ENCODE measurements around the gene SEH1L. TPM values are rescaled to one million over a fixed set of nuclear protein-coding genes. Genes with fewer than 3 reads are reported as not detected.

SEH1L gene
- total RNA-seq, 1 experiment from 2014 or later, result 61.2 TPM

DNA sequence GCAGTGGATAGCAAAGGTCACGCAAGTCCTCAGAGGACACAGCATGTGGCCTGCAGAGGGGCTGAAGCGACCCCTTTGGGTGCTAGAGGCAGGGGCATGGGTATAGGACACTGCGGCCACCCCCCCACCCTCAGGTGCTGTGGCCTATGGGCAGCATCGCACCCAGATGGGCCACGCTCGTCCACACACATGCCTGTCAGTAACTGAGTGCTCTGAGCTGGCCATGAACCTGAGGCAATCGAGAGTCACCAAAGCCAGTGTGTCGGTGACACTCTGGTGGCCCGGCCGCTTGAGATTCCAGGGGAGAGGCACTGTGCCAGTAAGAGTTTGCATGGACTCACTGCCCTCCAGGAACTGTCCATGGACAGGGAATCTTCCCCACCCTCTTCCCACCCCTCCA is 41.0 kb upstream of the SEH1L start:
- Mint-ChIP-seq H3K4me1 (ENCODE audit: low read depth, unreplicated experiment) (no peaks in the 10 kb centered on the region), H3K36me3 (ENCODE audit: insufficient read depth, unreplicated experiment) (no peaks in the 10 kb centered on the region), H3K4me3 (ENCODE audit: low read depth, unreplicated experiment) (no peak overlapping the region), H3K27ac (ENCODE audit: unreplicated experiment) (no peak overlapping the region), H3K27me3 (ENCODE audit: unreplicated experiment) (peaks cover 24% of the 10 kb centered on the region), H3K9me3 (ENCODE audit: low read depth, unreplicated experiment) (peaks cover 2% of the 10 kb centered on the region)
- TF ChIP-seq, protein P1, sequence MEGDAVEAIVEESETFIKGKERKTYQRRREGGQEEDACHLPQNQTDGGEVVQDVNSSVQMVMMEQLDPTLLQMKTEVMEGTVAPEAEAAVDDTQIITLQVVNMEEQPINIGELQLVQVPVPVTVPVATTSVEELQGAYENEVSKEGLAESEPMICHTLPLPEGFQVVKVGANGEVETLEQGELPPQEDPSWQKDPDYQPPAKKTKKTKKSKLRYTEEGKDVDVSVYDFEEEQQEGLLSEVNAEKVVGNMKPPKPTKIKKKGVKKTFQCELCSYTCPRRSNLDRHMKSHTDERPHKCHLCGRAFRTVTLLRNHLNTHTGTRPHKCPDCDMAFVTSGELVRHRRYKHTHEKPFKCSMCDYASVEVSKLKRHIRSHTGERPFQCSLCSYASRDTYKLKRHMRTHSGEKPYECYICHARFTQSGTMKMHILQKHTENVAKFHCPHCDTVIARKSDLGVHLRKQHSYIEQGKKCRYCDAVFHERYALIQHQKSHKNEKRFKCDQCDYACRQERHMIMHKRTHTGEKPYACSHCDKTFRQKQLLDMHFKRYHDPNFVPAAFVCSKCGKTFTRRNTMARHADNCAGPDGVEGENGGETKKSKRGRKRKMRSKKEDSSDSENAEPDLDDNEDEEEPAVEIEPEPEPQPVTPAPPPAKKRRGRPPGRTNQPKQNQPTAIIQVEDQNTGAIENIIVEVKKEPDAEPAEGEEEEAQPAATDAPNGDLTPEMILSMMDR (IDR thresholded peaks at IDR 0.05; ENCODE audit: unreplicated experiment), result no peak
- DNase-seq, result no peak
- CTCF ChIA-PET, result interaction anchor here (0.5 kb wide), 1 partner anchor 17 kb away, joined by 4 read pairs; no protein-coding TSS in a partner anchor
- no TSS peak for BruUV-seq (replicated peaks)
- intact Hi-C loops (cut with micrococcal nuclease; ENCODE audit: unreplicated experiment), result no loop called here

DNA sequence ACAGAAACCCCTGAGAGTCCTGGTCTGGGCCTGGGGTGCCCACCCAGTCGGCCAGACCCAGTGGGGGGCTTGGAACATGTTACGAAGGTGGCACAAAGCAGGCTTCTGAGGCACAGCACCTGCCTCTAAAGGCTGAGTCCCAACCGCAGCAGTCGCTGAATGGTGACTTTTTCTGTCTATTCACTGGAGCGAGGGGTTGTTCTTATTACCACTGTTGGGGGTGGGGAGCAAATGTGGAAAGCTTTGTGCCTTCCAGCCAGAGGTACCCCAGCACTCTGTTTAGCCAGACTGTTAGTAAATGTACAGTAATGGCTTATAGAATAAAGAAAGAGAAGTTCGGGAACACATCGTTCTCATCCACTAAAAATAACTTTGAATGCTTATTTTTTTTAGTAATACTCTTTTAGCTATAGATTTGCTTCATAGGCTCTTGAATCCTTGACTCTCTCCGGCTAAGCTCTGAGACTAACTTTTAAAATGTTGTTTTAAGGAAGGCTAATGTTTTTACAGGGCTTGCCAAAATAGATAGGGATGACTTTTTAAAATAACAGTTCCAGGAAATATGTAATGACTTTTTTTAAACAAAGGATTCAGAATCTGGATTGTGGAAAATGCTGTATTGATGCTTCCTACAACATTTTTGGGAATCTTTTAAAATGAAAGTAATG is 40.4 kb upstream of the SEH1L start:
- intact Hi-C loops (cut with micrococcal nuclease; ENCODE audit: unreplicated experiment), result no loop called here
- Mint-ChIP-seq H3K27ac (ENCODE audit: unreplicated experiment) (no peak overlapping the region), H3K4me3 (ENCODE audit: low read depth, unreplicated experiment) (no peak overlapping the region)

DNA sequence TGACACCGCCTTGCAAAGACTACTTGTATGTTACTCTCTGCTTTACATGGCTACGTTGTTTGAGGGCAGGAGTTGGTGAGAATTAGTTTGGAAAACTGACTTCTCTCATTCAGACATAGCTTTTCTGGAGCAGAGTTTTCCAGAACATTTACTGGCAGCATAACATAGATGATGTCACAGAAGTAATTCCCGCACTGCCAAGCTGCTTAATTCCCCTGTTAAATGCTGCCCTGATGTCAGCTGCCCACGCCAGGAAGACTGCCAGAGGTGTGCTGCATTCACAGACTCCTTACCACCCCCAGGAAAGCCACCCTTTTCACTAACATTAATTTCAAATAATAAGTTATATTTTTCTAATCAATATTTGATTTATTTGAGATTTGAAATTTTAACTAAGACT is 39.1 kb upstream of the SEH1L start:
- Mint-ChIP-seq H3K4me1 (ENCODE audit: low read depth, unreplicated experiment) (no peaks in the 10 kb centered on the region), H3K9me3 (ENCODE audit: low read depth, unreplicated experiment) (no peaks in the 10 kb centered on the region), H3K4me3 (ENCODE audit: low read depth, unreplicated experiment) (no peak overlapping the region), H3K36me3 (ENCODE audit: insufficient read depth, unreplicated experiment) (no peaks in the 10 kb centered on the region), H3K27me3 (ENCODE audit: unreplicated experiment) (peaks cover 15% of the 10 kb centered on the region), H3K27ac (ENCODE audit: unreplicated experiment) (no peak overlapping the region)
- CTCF ChIA-PET, result no interaction called here
- BruUV-seq (replicated peaks), result no TSS peak
- TF ChIP-seq, protein P1 (IDR thresholded peaks at IDR 0.05; ENCODE audit: unreplicated experiment), result no peak
- intact Hi-C loops (cut with micrococcal nuclease; ENCODE audit: unreplicated experiment), result no loop called here
- no peak for DNase-seq

More for the DNA sequence above, 40.4 kb upstream of the SEH1L start:
- CTCF ChIA-PET, result no interaction called here
- TF ChIP-seq, protein P1 (IDR thresholded peaks at IDR 0.05; ENCODE audit: unreplicated experiment), result no peak
- Mint-ChIP-seq H3K27me3 (ENCODE audit: unreplicated experiment) (peaks cover 18% of the 10 kb centered on the region), H3K4me1 (ENCODE audit: low read depth, unreplicated experiment) (no peaks in the 10 kb centered on the region), H3K36me3 (ENCODE audit: insufficient read depth, unreplicated experiment) (no peaks in the 10 kb centered on the region), H3K9me3 (ENCODE audit: low read depth, unreplicated experiment) (peaks cover 2% of the 10 kb centered on the region)
- no peak for DNase-seq
- BruUV-seq (replicated peaks), result no TSS peak

DNA sequence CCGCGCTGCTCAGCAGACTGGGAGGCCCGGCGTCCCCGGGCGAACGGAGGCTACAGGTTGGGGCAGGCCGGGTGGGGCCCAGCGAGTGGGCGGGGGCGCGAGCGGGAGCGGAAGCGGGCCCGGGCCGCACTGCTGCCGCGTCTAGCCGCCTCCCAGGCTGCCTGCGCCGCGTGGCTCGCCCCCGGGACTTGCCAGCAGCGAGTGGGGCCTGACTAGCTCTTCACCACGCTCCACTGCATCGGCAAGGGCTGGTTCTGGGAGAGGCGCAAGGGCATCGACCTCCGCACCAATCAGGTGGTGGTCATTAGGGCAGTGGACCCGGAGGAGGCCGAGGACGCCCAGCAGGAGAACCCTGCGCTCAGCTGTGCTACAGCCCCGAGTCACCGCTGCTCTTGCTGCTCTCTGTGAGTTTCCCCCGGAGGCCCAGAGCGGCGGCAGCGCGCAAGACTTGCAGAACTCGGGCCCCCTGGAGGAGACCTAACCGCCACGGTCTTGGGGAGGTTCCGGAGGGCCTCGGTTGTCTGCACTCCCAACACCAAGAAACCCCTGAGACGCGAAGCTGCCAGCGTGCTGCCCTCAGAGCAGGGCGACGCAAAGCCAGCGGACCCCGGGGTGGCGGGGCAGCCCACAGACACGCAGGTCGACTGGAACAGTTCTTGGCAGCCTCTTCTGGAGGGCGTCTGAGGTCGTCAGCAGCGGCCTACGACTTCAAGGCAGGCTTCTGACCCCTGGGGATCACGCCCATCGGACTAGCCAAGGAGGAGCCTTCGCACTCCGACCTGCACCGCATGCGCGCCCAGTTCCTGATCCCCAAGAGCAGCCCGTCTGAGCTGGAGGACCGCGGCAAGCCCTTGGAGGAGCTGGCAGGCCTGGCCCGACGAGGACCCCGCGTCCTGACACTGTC is 36.5 kb upstream of the SEH1L start:
- intact Hi-C loops (cut with micrococcal nuclease; ENCODE audit: unreplicated experiment), result no loop called here
- peaks cover 15% of the 10 kb centered on the region for H3K27me3 Mint-ChIP-seq (ENCODE audit: unreplicated experiment)
- no peak overlapping the region for H3K27ac Mint-ChIP-seq (ENCODE audit: unreplicated experiment)
- DNase-seq, result no peak
- H3K4me1 Mint-ChIP-seq (ENCODE audit: low read depth, unreplicated experiment), result no peaks in the 10 kb centered on the region
- CTCF ChIA-PET, result no interaction called here
- no peaks in the 10 kb centered on the region for H3K9me3 Mint-ChIP-seq (ENCODE audit: low read depth, unreplicated experiment)
- TF ChIP-seq, protein P1 (IDR thresholded peaks at IDR 0.05; ENCODE audit: unreplicated experiment), result no peak
- BruUV-seq (replicated peaks), result no TSS peak
- H3K4me3 Mint-ChIP-seq (ENCODE audit: low read depth, unreplicated experiment), result no peak overlapping the region
- H3K36me3 Mint-ChIP-seq (ENCODE audit: insufficient read depth, unreplicated experiment), result no peaks in the 10 kb centered on the region
